ENCODE measurements around the gene CEP290.

CEP290 gene

GRCh38 chr12:88184196-88184595, 42.3 kb upstream of the CEP290 start:
- peaks cover 15% of the 10 kb centered on the region for H3K4me1 ChIP-seq (ENCODE audit: insufficient read depth, poor library complexity, severe bottlenecking)
- TF ChIP-seq, protein P1, sequence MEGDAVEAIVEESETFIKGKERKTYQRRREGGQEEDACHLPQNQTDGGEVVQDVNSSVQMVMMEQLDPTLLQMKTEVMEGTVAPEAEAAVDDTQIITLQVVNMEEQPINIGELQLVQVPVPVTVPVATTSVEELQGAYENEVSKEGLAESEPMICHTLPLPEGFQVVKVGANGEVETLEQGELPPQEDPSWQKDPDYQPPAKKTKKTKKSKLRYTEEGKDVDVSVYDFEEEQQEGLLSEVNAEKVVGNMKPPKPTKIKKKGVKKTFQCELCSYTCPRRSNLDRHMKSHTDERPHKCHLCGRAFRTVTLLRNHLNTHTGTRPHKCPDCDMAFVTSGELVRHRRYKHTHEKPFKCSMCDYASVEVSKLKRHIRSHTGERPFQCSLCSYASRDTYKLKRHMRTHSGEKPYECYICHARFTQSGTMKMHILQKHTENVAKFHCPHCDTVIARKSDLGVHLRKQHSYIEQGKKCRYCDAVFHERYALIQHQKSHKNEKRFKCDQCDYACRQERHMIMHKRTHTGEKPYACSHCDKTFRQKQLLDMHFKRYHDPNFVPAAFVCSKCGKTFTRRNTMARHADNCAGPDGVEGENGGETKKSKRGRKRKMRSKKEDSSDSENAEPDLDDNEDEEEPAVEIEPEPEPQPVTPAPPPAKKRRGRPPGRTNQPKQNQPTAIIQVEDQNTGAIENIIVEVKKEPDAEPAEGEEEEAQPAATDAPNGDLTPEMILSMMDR (IDR thresholded peaks at IDR 0.05; ENCODE audit: poor library complexity, severe bottlenecking) = no peak
- DNase-seq (ENCODE audit: low spot score) = no peak
- peaks cover 12% of the 10 kb centered on the region for H3K36me3 ChIP-seq (ENCODE audit: low read depth)
- H3K27ac ChIP-seq (ENCODE audit: poor library complexity, severe bottlenecking) = no peak overlapping the region
- H3K27me3 ChIP-seq (ENCODE audit: insufficient read depth, poor library complexity, severe bottlenecking) = no peaks in the 10 kb centered on the region
- ATAC-seq (ENCODE audit: low read depth) = no peak
- H3K9me3 ChIP-seq (ENCODE audit: severe bottlenecking) = no peaks in the 10 kb centered on the region
- H3K4me3 ChIP-seq (ENCODE audit: severe bottlenecking) = no peak overlapping the region

DNA sequence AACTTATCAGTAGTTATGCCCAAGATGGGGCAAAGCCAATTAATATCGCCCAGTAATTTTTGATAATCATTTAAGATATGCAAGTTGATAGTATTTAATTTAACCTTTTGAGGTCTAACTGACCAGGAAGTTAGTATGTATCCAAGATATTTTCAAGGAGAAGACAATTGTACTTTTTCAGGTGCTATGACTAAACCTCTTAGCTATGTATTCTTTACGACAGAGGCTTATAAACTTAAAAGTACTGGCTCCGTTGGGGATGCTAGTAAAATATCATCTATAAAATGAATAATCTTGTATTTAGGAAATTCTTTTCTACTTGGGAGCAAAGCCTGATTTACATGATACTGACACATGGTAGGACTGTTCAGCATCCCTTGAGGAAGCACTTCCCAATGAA, 40.5 kb upstream of the CEP290 start:
- peaks cover 4% of the 10 kb centered on the region for H3K4me1 ChIP-seq (ENCODE audit: insufficient read depth, poor library complexity, severe bottlenecking)
- TF ChIP-seq, protein P1 (IDR thresholded peaks at IDR 0.05; ENCODE audit: poor library complexity, severe bottlenecking) = no peak
- H3K27ac ChIP-seq (ENCODE audit: poor library complexity, severe bottlenecking) = no peak overlapping the region
- ATAC-seq (ENCODE audit: low read depth) (no peak), DNase-seq (ENCODE audit: low spot score) (no peak)
- peaks cover 11% of the 10 kb centered on the region for H3K36me3 ChIP-seq (ENCODE audit: low read depth)
- H3K9me3 ChIP-seq (ENCODE audit: severe bottlenecking) = no peaks in the 10 kb centered on the region
- no peaks in the 10 kb centered on the region for H3K27me3 ChIP-seq (ENCODE audit: insufficient read depth, poor library complexity, severe bottlenecking)
- H3K4me3 ChIP-seq (ENCODE audit: severe bottlenecking) = no peak overlapping the region

GRCh38 chr12:88181881-88182280, 40.0 kb upstream of the CEP290 start:
- Histone ChIP-seq H3K27me3 (ENCODE audit: insufficient read depth, poor library complexity, severe bottlenecking) (no peaks in the 10 kb centered on the region), H3K4me3 (ENCODE audit: severe bottlenecking) (no peak overlapping the region), H3K36me3 (ENCODE audit: low read depth) (peaks cover 12% of the 10 kb centered on the region), H3K4me1 (ENCODE audit: insufficient read depth, poor library complexity, severe bottlenecking) (peaks cover 4% of the 10 kb centered on the region), H3K27ac (ENCODE audit: poor library complexity, severe bottlenecking) (no peak overlapping the region), H3K9me3 (ENCODE audit: severe bottlenecking) (no peaks in the 10 kb centered on the region)
- TF ChIP-seq, protein P1 (IDR thresholded peaks at IDR 0.05; ENCODE audit: poor library complexity, severe bottlenecking) = no peak
- DNase-seq (ENCODE audit: low spot score) = no peak
- ATAC-seq (ENCODE audit: low read depth) = no peak

GRCh38 chr12:88179436-88180014, 37.6 kb upstream of the CEP290 start:
- DNase-seq (ENCODE audit: low spot score) (no peak), ATAC-seq (ENCODE audit: low read depth) (no peak)
- Histone ChIP-seq H3K36me3 (ENCODE audit: low read depth) (peaks cover 29% of the 10 kb centered on the region), H3K27ac (ENCODE audit: poor library complexity, severe bottlenecking) (no peak overlapping the region), H3K9me3 (ENCODE audit: severe bottlenecking) (no peaks in the 10 kb centered on the region), H3K4me1 (ENCODE audit: insufficient read depth, poor library complexity, severe bottlenecking) (no peaks in the 10 kb centered on the region), H3K4me3 (ENCODE audit: severe bottlenecking) (no peak overlapping the region), H3K27me3 (ENCODE audit: insufficient read depth, poor library complexity, severe bottlenecking) (no peaks in the 10 kb centered on the region)
- TF ChIP-seq, protein P1 (IDR thresholded peaks at IDR 0.05; ENCODE audit: poor library complexity, severe bottlenecking) = no peak

GRCh38 chr12:88175544-88175943, 33.7 kb upstream of the CEP290 start:
- no peaks in the 10 kb centered on the region for H3K27me3 ChIP-seq (ENCODE audit: insufficient read depth, poor library complexity, severe bottlenecking)
- no peaks in the 10 kb centered on the region for H3K9me3 ChIP-seq (ENCODE audit: severe bottlenecking)
- no peak for ATAC-seq (ENCODE audit: low read depth)
- TF ChIP-seq, protein P1 (IDR thresholded peaks at IDR 0.05; ENCODE audit: poor library complexity, severe bottlenecking) = no peak
- no peak overlapping the region for H3K27ac ChIP-seq (ENCODE audit: poor library complexity, severe bottlenecking)
- no peak for DNase-seq (ENCODE audit: low spot score)
- H3K36me3 ChIP-seq (ENCODE audit: low read depth) = peaks cover 41% of the 10 kb centered on the region
- no peak overlapping the region for H3K4me3 ChIP-seq (ENCODE audit: severe bottlenecking)
- peaks cover 13% of the 10 kb centered on the region for H3K4me1 ChIP-seq (ENCODE audit: insufficient read depth, poor library complexity, severe bottlenecking)

Data from RWPE2 (cell line).